Measurements from ENCODE around the gene MACROD2. TPM values are rescaled to one million over a fixed set of nuclear protein-coding genes. Genes with fewer than 3 reads are reported as not detected.

MACROD2 gene
- total and polyA plus RNA-seq, 2 of the 4 experiments (the other 2 are of a cell fraction), result not detected

DNA sequence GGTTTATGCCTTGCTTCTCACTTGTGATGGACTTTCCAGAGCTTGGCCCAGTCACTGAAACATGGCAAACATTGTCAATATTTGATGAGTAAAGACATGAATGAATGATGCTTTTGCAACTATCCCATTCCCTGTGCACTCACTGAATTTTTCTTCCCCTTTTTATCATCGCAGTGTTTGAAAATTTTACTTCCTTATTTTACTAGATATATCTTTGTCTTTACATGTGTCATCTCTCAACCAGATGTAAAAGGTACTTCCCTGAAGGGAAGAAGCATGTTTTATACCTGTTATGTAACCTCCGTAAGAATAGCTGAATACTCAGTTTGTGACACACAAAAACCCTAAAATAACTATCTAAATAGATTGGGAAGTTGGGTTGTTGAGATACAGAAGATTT lies 886.8 kb downstream of the MACROD2 start:
- no peak overlapping the region for H3K27ac ChIP-seq (ENCODE audit: insufficient read depth, low read length)
- H3K18ac ChIP-seq (ENCODE audit: low read depth, low read length), result no peak overlapping the region
- no peak overlapping the region for H4K5ac ChIP-seq (ENCODE audit: low read depth, low read length)
- H3K4ac ChIP-seq (ENCODE audit: low read depth, low read length), result no peak overlapping the region
- in situ Hi-C loops (cut with MboI; ENCODE audit: low sequenced_read_pairs), result no loop called here
- intact Hi-C loops (cut with micrococcal nuclease), result no loop called here
- H3K36me3 ChIP-seq (ENCODE audit: control insufficient read depth, insufficient read depth, low read length), result no peaks in the 10 kb centered on the region
- H3K56ac ChIP-seq (ENCODE audit: extremely low read depth, insufficient read depth, low read length), result no peak overlapping the region
- H2BK120ac ChIP-seq (ENCODE audit: low read depth, low read length), result no peak overlapping the region
- H3K4me2 ChIP-seq (ENCODE audit: low read depth, low read length), result no peak overlapping the region
- H3K4me1 ChIP-seq (ENCODE audit: control insufficient read depth, insufficient read depth, low read length), result no peaks in the 10 kb centered on the region
- H3K9me3 ChIP-seq (ENCODE audit: control insufficient read depth, insufficient read depth, low read length), result peaks cover 3% of the 10 kb centered on the region; the same call in 1 of the 2 replicates
- H3K27me3 ChIP-seq (ENCODE audit: control insufficient read depth, insufficient read depth, low read length), result no peaks in the 10 kb centered on the region
- no peak overlapping the region for H2AK5ac ChIP-seq (ENCODE audit: low read depth, low read length)
- no CpG with 5 or more reads among the region's 2 CpGs for whole genome bisulfite sequencing, 2 experiments (ENCODE audit: extremely low coverage in 2 of 2, insufficient read length in 1 of 2)
- BruUV-seq (replicated peaks), result no TSS peak
- dilution Hi-C loops (cut with HindIII; ENCODE audit: low sequenced_read_pairs, unreplicated experiment), result no loop called here
- no peaks in the 10 kb centered on the region for H4K20me1 ChIP-seq (ENCODE audit: insufficient read depth, low read length)
- H3K9ac ChIP-seq (ENCODE audit: low read depth, low read length), result no peak overlapping the region
- H4K8ac ChIP-seq (ENCODE audit: low read depth in 2 of 2, low read length in 2 of 2), result no peak overlapping the region
- no peak for ATAC-seq (ENCODE audit: low read depth)
- H3K14ac ChIP-seq (replicated peaks; ENCODE audit: low read depth, low read length), result no peak overlapping the region
- ChIA-PET POLR2A (ENCODE audit: unreplicated experiment) (no interaction called here), CTCF (no interaction called here)
- H2BK15ac ChIP-seq (ENCODE audit: low read depth, low read length), result no peak overlapping the region
- no peak overlapping the region for H3K23ac ChIP-seq (ENCODE audit: low read depth, low read length)
- no peaks in the 10 kb centered on the region for H3K9me1 ChIP-seq (ENCODE audit: insufficient read depth, low read length)
- no peaks in the 10 kb centered on the region for H3K79me1 ChIP-seq (ENCODE audit: low read depth in 1 of 2, low read length in 2 of 2)
- no peak overlapping the region for H3K4me3 ChIP-seq (ENCODE audit: insufficient read depth, low read depth, low read length)
- H2BK20ac ChIP-seq (ENCODE audit: low read depth, low read length), result no peak overlapping the region
- H2BK5ac ChIP-seq (ENCODE audit: low read depth, low read length, poor library complexity, severe bottlenecking), result no peak overlapping the region
- H2AK9ac ChIP-seq (replicated peaks; ENCODE audit: low read depth, low read length, poor library complexity), result no peak overlapping the region
- H2AFZ ChIP-seq (replicated peaks; ENCODE audit: low read length, poor library complexity), result no peak overlapping the region
- TF ChIP-seq NFE2L2 (IDR thresholded peaks at IDR 0.05; ENCODE audit: low read depth, low read length) (no peak), CEBPB (IDR thresholded peaks at IDR 0.05; ENCODE audit: low read depth, low read length) (no peak), MAZ (IDR thresholded peaks at IDR 0.05; ENCODE audit: borderline replicate concordance, low read depth, low read length) (no peak), RAD21 (IDR thresholded peaks at IDR 0.05; ENCODE audit: low read length) (no peak), RFX5 (IDR thresholded peaks at IDR 0.05; ENCODE audit: low read depth, low read length) (no peak), SMC3 (IDR thresholded peaks at IDR 0.05; ENCODE audit: low read depth, low read length) (no peak), FOS (IDR thresholded peaks at IDR 0.05; ENCODE audit: low read depth, low read length) (no peak), RCOR1 (IDR thresholded peaks at IDR 0.05; ENCODE audit: insufficient replicate concordance, low read length) (no peak), POLR2A (IDR thresholded peaks at IDR 0.05; ENCODE audit: low read depth, low read length) (no peak), MAFK (IDR thresholded peaks at IDR 0.05; ENCODE audit: low read depth, low read length) (no peak)
- TF ChIP-seq, protein P1, sequence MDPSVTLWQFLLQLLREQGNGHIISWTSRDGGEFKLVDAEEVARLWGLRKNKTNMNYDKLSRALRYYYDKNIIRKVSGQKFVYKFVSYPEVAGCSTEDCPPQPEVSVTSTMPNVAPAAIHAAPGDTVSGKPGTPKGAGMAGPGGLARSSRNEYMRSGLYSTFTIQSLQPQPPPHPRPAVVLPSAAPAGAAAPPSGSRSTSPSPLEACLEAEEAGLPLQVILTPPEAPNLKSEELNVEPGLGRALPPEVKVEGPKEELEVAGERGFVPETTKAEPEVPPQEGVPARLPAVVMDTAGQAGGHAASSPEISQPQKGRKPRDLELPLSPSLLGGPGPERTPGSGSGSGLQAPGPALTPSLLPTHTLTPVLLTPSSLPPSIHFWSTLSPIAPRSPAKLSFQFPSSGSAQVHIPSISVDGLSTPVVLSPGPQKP (IDR thresholded peaks at IDR 0.05; ENCODE audit: borderline replicate concordance, low read depth, low read length), result no peak
- TF ChIP-seq, protein P2, sequence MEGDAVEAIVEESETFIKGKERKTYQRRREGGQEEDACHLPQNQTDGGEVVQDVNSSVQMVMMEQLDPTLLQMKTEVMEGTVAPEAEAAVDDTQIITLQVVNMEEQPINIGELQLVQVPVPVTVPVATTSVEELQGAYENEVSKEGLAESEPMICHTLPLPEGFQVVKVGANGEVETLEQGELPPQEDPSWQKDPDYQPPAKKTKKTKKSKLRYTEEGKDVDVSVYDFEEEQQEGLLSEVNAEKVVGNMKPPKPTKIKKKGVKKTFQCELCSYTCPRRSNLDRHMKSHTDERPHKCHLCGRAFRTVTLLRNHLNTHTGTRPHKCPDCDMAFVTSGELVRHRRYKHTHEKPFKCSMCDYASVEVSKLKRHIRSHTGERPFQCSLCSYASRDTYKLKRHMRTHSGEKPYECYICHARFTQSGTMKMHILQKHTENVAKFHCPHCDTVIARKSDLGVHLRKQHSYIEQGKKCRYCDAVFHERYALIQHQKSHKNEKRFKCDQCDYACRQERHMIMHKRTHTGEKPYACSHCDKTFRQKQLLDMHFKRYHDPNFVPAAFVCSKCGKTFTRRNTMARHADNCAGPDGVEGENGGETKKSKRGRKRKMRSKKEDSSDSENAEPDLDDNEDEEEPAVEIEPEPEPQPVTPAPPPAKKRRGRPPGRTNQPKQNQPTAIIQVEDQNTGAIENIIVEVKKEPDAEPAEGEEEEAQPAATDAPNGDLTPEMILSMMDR (conservative IDR thresholded peaks at IDR 0.05; ENCODE audit: low read depth, low read length), result no peak
- no peak overlapping the region for H4K91ac ChIP-seq (ENCODE audit: insufficient read depth, low read depth, low read length)
- DNase-seq, result no peak

Data from IMR-90 (cell line).